ENCODE measurements around the gene RPL18A.

Gene RPL18A

GRCh38 chr19:17841810-17842662 lies 17.7 kb upstream of the RPL18A start:
- peak; percentile 99 for DNase-seq

DNA sequence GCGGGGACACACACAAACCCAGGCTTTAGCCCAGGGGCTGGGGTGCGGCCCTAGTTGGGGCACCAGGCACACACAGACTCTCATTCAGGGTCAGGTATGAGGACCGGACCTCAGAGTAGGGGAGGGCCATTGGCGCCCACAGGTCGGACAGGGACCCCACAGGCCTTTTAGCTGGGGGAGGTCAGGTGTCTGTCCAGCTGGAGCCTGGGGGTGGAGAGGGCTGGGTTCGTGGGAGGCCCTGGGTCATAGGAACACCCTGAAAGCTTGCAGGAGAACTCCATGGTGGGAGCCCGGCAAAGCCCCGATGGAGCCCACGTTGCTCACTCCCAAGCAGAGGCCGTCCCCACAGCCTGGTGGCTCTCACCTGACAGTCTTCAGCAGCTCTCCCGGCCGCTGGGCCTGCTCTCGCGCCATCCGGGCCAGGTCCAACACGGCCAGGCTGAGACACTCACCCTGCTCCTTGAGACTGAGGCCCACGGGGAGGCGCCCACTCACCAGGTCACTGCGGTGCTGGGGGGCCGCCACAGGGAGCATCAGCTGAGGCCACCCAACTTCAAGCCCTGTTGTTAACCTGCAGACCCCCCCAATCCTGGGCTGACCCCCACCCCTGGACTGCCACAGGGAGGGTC lies 16.9 kb upstream of the RPL18A start:
- no peak for DNase-seq

- DNase-seq, result no peak
Measured at GRCh38 chr19:17843292-17843827, 16.4 kb upstream of the RPL18A start.

- no peak for DNase-seq
Measured at GRCh38 chr19:17843908-17844490, 15.7 kb upstream of the RPL18A start.

DNA sequence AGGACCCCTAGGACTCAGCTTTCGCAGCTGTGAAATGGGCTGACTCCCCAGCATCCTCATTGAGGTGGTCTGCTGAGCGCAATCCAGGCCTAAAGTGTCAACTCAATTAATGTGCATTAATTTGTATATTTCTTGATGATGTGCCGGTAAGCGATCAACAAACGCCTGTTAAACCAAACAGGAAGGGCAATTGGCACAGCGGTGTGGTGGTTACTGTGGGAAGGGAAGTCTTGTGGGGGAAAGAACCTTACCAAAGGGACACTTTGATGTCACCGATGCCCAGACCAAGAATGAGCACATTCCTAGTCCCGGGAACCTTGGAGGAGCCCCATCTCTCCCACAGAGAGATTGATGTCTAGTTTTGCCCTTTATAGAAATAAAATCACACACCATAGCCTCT lies 13.6 kb upstream of the RPL18A start:
- no peak for DNase-seq

DNA sequence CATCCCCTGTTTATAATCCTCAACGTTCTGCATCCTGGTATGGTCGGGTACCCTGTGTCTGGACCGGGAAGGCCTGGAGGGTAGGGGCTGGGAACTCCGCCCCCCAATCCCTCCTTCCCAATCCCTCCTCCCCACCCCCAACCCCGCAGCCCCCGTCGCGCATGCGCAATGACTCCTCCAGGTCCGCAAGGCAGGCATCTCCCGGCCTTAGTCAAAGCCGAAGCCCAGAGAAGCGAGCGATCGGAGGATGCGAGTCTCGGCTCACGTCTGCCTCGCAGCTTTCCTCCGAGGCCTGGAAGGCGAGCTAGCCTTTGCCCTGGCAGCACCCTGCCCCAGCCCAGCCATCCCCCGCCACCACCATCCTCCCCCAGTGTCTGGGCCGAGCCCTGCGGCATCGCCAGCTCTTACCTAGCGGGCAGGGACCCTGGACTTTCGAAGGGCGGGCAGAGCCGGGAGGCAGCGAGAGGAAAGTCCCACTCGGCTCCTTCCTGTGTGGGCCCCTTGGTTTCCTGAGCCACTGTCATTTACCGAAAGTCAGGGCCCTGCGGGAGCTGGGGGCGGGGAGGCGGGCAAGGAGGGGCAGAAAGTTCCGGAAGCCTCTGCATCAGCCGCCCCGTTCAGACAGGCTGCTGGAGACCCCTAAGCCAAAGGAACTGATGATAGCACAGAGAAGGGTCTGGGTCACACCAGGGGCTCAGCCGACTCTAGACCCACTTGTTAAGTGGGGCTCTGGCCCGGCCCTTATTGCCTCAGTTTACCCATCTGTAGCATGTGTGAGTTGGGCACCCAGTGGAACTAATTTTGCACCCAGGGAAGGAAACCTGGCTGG lies 12.0 kb upstream of the RPL18A start, which contains the start of gene JAK3:
Gene JAK3 (minus strand): TSS at position 445 of the 829 bp plus-strand sequence. CDS start 3,565 bp downstream, outside the sequence.
- no peak for DNase-seq

DNA sequence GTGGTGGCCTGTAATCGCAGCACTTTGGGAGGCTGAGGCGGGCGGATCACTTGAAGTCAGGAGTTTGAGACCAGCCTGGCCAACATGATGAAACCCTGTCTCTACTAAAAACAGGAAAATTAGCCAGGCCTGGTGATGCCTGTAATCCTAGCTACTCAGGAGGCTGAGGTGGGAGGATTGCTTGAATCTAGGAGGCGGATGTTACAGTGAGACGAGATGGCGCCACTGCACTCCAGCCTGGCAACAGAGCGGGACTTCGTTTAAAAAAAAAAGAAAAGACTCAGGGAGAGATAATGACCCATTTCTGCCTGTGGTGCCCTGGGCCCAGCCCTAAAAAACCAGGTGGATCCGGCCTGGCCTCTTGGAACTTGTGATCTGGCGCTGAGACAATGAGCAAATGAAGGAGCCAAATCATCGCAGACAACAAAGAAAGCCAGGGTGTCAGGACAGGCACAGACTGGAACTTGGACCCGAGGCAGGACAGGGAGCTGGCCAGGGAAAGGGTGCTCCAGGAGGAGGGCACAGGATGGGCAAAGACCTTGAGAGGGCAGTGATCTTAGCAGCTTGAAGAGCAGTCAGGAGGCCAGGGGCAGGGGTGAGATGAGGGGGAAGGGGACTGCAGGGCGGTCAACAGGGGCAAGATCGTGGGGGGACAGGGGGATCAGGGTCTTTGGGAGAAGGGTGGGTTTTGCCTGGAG lies 11.0 kb upstream of the RPL18A start:
- DNase-seq, result no peak

- no peak for DNase-seq
Measured at GRCh38 chr19:17854061-17854460, 5.6 kb upstream of the RPL18A start.

- peak; percentile 93 for DNase-seq
Measured at GRCh38 chr19:17855280-17856152, 4.2 kb upstream of the RPL18A start.

DNA sequence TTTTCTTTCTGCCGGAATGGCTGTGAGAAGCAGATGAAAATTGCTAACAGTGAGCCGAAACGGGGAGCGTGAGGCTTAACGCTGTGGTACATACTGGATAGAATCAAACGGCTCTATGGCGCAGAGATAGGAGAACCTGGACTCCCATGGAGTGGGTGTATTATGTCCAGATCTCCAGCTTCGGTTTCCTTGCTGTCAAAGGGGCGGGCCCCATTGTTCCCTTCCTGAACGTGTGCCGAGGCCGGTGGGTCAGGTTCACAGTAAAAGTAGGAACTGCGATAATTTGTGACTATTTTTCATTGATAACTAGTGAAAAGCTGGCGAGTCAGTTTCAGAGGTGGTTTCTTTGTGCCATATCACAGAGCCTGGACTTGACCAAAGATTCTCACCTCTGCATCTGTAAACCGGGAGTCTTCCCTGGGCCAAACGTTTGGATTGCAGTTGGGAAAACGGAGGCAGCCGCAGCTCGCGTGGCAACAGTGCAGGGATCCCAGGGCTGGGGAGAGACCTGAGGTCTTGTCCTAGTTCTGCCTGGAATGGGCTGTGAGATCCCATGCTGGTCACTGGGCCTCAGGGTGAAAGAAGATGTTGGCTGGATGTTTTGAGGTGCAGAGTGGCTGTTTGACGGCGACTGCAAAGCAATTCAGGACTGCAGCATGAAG lies 752 bp downstream of the RPL18A start:
- no peak for DNase-seq

- no peak for DNase-seq
Measured at GRCh38 chr19:17860993-17861360, 1.3 kb downstream of the RPL18A start.

DNA sequence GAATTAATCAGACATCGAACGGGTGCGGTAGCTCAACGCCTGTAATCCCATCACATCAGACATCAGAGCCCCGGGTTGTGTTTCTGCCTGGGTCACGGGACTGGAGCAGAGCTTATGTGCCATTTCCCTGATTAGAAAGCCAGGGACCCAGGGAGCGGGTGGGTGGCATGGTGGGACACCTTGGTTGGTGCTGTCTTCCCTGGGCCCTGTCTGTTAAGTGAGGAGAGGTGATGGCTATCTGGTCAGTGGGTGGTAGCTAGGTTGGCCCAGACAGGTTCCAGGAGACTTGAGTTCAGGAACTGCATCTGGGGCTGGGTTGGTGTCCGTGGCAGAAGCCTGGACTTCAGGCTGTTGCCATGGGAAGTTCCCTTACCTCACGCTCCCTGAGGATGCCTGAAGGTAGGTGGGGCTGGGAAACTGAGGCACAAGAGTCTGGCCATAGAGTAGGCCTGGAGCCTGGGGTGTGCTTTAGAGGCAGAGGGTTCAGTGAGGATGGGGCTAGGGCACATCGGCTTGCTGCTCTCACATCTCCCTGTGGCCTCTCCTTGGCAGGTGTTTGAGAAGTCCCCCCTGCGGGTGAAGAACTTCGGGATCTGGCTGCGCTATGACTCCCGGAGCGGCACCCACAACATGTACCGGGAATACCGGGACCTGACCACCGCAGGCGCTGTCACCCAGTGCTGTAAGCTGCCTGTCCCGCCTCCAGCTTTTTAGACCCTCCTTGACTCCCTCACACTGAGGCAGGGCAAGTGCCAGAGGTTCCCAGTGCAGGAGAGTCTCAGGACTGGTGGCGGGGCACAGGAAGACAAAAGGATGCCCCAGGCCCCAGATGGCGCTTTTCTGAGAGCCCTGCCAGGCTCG lies 2.1 kb downstream of the RPL18A start:
- DNase-seq, result no peak

DNA sequence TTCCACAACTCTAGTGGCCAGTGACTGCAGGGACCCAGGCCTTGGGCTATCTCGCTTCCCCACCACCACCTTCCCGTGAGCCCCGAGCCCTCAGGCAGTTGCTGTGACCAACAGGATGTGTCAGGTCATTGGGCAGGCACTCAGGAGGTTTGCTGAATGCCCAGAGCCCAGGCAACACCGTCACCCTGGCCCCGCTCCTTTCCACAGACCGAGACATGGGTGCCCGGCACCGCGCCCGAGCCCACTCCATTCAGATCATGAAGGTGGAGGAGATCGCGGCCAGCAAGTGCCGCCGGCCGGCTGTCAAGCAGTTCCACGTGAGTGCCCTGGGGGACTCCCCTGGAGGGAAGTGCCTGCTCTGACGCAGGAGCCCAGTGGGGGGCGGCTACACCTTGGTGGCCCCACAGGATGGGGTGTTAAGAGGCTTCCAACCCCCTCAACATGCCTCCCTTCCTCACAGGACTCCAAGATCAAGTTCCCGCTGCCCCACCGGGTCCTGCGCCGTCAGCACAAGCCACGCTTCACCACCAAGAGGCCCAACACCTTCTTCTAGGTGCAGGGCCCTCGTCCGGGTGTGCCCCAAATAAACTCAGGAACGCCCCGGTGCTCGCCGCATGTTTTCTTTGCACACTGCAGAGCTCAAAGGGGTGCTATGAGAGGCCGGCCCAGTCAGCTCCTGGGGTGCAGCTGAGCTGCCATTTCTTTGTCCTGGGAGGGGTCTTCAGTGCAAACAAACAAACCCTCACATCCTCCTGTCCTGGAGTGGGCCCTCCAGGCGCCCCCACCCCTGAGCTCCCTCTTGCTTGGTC lies 3.2 kb downstream of the RPL18A start:
- no peak for DNase-seq

GRCh38 chr19:17863520-17864182 lies 3.9 kb downstream of the RPL18A start:
- no peak for DNase-seq

DNA sequence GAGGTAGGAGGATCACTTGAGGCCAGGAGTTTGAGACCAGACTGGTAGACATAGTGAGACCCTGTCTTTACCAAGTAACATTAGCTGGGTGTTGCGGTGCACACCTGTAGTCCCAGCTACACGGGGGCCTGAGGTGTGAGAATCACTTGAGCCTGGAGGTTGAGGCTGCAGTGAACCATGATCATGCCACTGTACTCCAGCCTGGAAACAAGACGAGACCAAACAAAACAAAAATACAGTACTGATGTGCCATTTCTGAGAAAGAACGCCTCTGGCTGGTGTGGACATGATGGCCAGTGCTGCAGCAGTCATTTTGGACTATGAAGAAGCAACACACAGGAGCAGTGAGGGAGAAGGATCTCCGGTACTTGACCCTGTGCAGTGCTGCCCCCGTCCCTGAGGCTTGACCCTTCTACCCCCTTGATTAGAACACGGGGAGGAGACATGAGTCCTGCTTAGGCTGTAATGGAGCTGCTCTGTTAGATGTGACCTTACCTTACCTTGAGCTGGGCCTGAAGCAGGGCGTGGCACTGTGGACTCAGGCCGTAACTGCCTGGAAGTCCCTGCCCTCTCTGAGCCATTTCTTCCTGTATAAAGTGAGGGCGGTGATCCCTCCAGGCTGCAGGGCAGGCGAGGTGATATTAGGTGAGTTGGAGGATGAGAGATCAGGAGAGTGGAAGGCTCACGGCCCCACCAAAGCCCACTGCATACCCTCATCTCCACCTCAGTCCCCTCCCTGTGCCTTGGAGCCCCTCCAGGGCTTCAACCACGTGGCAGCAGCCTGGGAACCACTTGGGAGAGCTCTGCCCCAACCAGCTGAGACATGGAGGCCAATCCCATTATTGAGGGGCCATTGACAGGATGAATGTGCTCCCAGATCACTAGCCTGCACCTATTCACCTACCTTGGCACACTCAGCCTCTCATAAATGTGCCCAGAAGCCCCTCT lies 5.9 kb downstream of the RPL18A start:
- DNase-seq, result no peak

DNA sequence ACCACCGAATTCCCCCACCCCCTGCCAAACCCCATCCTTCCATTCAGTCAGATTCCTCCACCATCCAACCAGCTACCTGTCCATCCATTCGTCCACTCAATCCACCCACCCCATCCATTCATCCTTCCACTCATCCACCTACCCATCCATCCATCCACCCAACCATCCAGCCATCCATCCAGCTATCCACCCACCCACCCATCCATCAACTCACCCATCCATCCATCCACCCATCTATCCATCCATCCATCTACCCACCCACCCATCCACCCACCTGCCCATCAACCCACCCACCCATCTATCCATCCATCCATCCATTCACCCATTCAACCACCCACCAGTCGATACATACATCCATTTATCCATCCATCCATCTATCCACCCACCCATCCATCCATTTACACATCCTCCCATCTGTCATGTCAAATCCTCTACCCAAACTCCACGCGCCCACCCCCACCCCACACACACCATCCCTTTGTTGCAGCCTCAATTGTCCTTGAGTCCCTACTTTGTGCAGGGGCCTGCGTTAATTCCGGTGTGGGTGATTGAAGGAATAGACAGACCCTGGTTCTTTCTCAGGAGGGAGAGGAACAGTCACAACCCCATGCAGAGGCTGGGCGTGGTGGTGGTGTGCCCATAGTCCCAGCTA lies 6.7 kb downstream of the RPL18A start:
- DNase-seq, result no peak

Data from 8988T (cell line).